ENCODE measurements around the gene CORO1C.

DNA sequence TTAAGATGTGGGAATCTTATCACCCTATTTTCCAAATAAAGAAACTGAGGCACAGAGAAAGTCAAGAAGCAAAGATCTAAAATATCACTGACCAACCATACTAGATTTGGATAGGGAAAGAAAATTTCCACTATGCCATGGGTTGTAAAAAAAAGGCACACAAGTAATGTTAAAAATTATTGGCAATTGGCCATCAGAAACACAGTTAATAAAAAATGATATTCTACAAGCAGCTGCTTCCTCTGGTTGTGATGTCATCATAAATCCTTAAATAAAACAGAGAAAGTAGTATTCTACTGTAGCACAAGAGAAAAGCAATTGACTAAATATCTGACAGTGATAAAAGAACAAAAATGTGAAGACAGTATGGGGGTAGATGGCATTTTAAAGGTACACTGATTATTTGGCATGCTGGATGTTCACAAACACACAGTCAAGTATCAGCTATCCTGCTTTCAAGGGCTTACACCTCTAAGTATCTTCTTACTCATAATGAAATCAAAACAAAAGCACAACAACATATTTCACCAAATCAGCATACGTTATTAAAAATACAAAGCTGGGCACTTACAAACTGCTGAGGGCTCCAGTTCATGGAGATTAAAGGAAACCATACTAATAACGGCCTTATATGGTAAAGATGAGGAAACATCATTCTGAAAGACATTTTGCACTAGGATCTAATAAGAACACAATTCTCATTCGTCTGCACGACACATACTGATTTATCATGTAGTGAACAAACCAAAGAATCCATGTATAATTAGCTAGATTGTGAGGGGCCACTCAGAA lies 45.7 kb downstream of the CORO1C start:
- TF ChIP-seq SP1 (IDR thresholded peaks at IDR 0.05): no peak
- TF ChIP-seq RAD21 (IDR thresholded peaks at IDR 0.05): no peak
- TF ChIP-seq, protein P1, sequence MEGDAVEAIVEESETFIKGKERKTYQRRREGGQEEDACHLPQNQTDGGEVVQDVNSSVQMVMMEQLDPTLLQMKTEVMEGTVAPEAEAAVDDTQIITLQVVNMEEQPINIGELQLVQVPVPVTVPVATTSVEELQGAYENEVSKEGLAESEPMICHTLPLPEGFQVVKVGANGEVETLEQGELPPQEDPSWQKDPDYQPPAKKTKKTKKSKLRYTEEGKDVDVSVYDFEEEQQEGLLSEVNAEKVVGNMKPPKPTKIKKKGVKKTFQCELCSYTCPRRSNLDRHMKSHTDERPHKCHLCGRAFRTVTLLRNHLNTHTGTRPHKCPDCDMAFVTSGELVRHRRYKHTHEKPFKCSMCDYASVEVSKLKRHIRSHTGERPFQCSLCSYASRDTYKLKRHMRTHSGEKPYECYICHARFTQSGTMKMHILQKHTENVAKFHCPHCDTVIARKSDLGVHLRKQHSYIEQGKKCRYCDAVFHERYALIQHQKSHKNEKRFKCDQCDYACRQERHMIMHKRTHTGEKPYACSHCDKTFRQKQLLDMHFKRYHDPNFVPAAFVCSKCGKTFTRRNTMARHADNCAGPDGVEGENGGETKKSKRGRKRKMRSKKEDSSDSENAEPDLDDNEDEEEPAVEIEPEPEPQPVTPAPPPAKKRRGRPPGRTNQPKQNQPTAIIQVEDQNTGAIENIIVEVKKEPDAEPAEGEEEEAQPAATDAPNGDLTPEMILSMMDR (IDR thresholded peaks at IDR 0.05; ENCODE audit: low read depth, low read length, missing input control): no peak

All from liver (tissue), 3 donors.